Measurements from ENCODE around the gene NEK3.
"Not testable (repeated sequence)": the region's sequence is repeated elsewhere in the genome, so short reads cannot be mapped to it uniquely, and the experiment has no call there.

- not testable (repeated sequence) for TF ChIP-seq MAZ (IDR thresholded peaks at IDR 0.05; ENCODE audit: borderline replicate concordance, low read depth, low read length); CTCF (conservative IDR thresholded peaks at IDR 0.05; ENCODE audit: low read depth, low read length); MAFK (IDR thresholded peaks at IDR 0.05; ENCODE audit: low read depth, low read length); POLR2A (IDR thresholded peaks at IDR 0.05; ENCODE audit: low read depth, low read length); RAD21 (IDR thresholded peaks at IDR 0.05; ENCODE audit: low read length); SMC3 (IDR thresholded peaks at IDR 0.05; ENCODE audit: low read depth, low read length); CEBPB (IDR thresholded peaks at IDR 0.05; ENCODE audit: low read depth, low read length); RCOR1 (IDR thresholded peaks at IDR 0.05; ENCODE audit: insufficient replicate concordance, low read length); MXI1 (IDR thresholded peaks at IDR 0.05; ENCODE audit: borderline replicate concordance, low read depth, low read length); FOS (IDR thresholded peaks at IDR 0.05; ENCODE audit: low read depth, low read length); USF2 (IDR thresholded peaks at IDR 0.05; ENCODE audit: low read depth, low read length); ELK1 (IDR thresholded peaks at IDR 0.05; ENCODE audit: borderline replicate concordance, low read depth, low read length); BHLHE40 (IDR thresholded peaks at IDR 0.05; ENCODE audit: low read depth, low read length)
Observed at GRCh38 chr13:52181316-52181954, 22.0 kb upstream of the NEK3 start.
